ENCODE measurements around the gene S100A14. TPM values are rescaled to one million over a fixed set of nuclear protein-coding genes. Genes with fewer than 3 reads are reported as not detected.
A peak's percentile ranks its signal among the peaks of the same experiment; 100 is the strongest.

The S100A14 gene
- total and polyA plus RNA-seq, 2 of the 4 experiments (the other 2 are of a cell fraction): 0.10 TPM; not detected in 1

GRCh38 chr1:153588482-153588881 lies 27.6 kb downstream of the S100A14 start:
- no peak overlapping the region for H2BK15ac ChIP-seq (ENCODE audit: low read depth, low read length)
- no peak overlapping the region for H3K23ac ChIP-seq (ENCODE audit: low read depth, low read length)
- POLR2A ChIA-PET (ENCODE audit: unreplicated experiment): interaction anchor here (0.6 kb wide), 1 partner anchor 46 kb away, joined by 3 read pairs; no protein-coding TSS in a partner anchor
- no peaks in the 10 kb centered on the region for H3K27me3 ChIP-seq (ENCODE audit: control insufficient read depth, insufficient read depth, low read length)
- H3K4me2 ChIP-seq (ENCODE audit: low read depth, low read length): no peak overlapping the region
- no peak overlapping the region for H3K9ac ChIP-seq (ENCODE audit: low read depth, low read length)
- H2BK20ac ChIP-seq (ENCODE audit: low read depth, low read length): no peak overlapping the region
- WGBS, 2 experiments (ENCODE audit: extremely low coverage in 2 of 2, insufficient read length in 1 of 2): no CpG with 5 or more reads among the region's 2 CpGs
- H2AK5ac ChIP-seq (ENCODE audit: low read depth, low read length): no peak overlapping the region
- H3K4ac ChIP-seq (ENCODE audit: low read depth, low read length): no peak overlapping the region
- H3K18ac ChIP-seq (ENCODE audit: low read depth, low read length): no peak overlapping the region
- TF ChIP-seq RFX5 (IDR thresholded peaks at IDR 0.05; ENCODE audit: low read depth, low read length) (no peak), CHD1 (IDR thresholded peaks at IDR 0.05; ENCODE audit: low read depth, low read length) (no peak), FOS (IDR thresholded peaks at IDR 0.05; ENCODE audit: low read depth, low read length) (no peak), RAD21 (IDR thresholded peaks at IDR 0.05; ENCODE audit: low read length) (no peak), CEBPB (IDR thresholded peaks at IDR 0.05; ENCODE audit: low read depth, low read length) (no peak), MAFK (IDR thresholded peaks at IDR 0.05; ENCODE audit: low read depth, low read length) (no peak), SMC3 (IDR thresholded peaks at IDR 0.05; ENCODE audit: low read depth, low read length) (no peak), CTCF (conservative IDR thresholded peaks at IDR 0.05; ENCODE audit: low read depth, low read length) (no peak), ELK1 (IDR thresholded peaks at IDR 0.05; ENCODE audit: borderline replicate concordance, low read depth, low read length) (no peak), BHLHE40 (IDR thresholded peaks at IDR 0.05; ENCODE audit: low read depth, low read length) (no peak), MXI1 (IDR thresholded peaks at IDR 0.05; ENCODE audit: borderline replicate concordance, low read depth, low read length) (no peak), RCOR1 (IDR thresholded peaks at IDR 0.05; ENCODE audit: insufficient replicate concordance, low read length) (no peak), NFE2L2 (IDR thresholded peaks at IDR 0.05; ENCODE audit: low read depth, low read length) (no peak), USF2 (IDR thresholded peaks at IDR 0.05; ENCODE audit: low read depth, low read length) (no peak), MAZ (IDR thresholded peaks at IDR 0.05; ENCODE audit: borderline replicate concordance, low read depth, low read length) (no peak), POLR2A (IDR thresholded peaks at IDR 0.05; ENCODE audit: low read depth, low read length) (no peak)
- no peak overlapping the region for H3K27ac ChIP-seq (ENCODE audit: insufficient read depth, low read length)
- intact Hi-C loops (cut with micrococcal nuclease): no loop called here
- no peak overlapping the region for H2BK5ac ChIP-seq (ENCODE audit: low read depth, low read length, poor library complexity, severe bottlenecking)
- no peak overlapping the region for H4K91ac ChIP-seq (ENCODE audit: insufficient read depth, low read depth, low read length)
- H3K9me3 ChIP-seq (ENCODE audit: control insufficient read depth, insufficient read depth, low read length): no peaks in the 10 kb centered on the region
- H2AFZ ChIP-seq (replicated peaks; ENCODE audit: low read length, poor library complexity): no peak overlapping the region
- H3K36me3 ChIP-seq (ENCODE audit: control insufficient read depth, insufficient read depth, low read length): no peaks in the 10 kb centered on the region
- H3K4me1 ChIP-seq (ENCODE audit: control insufficient read depth, insufficient read depth, low read length): peaks cover 3% of the 10 kb centered on the region; the same call in 1 of the 2 replicates
- H2AK9ac ChIP-seq (replicated peaks; ENCODE audit: low read depth, low read length, poor library complexity): no peak overlapping the region
- H3K9me1 ChIP-seq (ENCODE audit: insufficient read depth, low read length): no peaks in the 10 kb centered on the region
- no peaks in the 10 kb centered on the region for H3K79me1 ChIP-seq (ENCODE audit: low read depth in 1 of 2, low read length in 2 of 2)
- no TSS peak for BruUV-seq (replicated peaks)
- in situ Hi-C loops (cut with MboI; ENCODE audit: low sequenced_read_pairs): no loop called here
- H3K14ac ChIP-seq (replicated peaks; ENCODE audit: low read depth, low read length): no peak overlapping the region
- no peak overlapping the region for H3K4me3 ChIP-seq (ENCODE audit: insufficient read depth, low read depth, low read length)
- CTCF ChIA-PET: interaction anchor here (0.9 kb wide), 1 partner anchor 11 kb away, joined by 3 read pairs; no protein-coding TSS in a partner anchor
- ATAC-seq (ENCODE audit: low read depth) (peak; percentile 70), DNase-seq (peak; percentile 47)
- H2BK120ac ChIP-seq (ENCODE audit: low read depth, low read length): no peak overlapping the region
- no peak overlapping the region for H4K8ac ChIP-seq (ENCODE audit: low read depth in 2 of 2, low read length in 2 of 2)
- dilution Hi-C loops (cut with HindIII; ENCODE audit: low sequenced_read_pairs, unreplicated experiment): no loop called here
- H3K56ac ChIP-seq (ENCODE audit: extremely low read depth, insufficient read depth, low read length): no peak overlapping the region
- H4K20me1 ChIP-seq (ENCODE audit: insufficient read depth, low read length): no peaks in the 10 kb centered on the region
- H4K5ac ChIP-seq (ENCODE audit: low read depth, low read length): no peak overlapping the region
